SK-N-MC (cell line): ENCODE data around the gene DNAJB14.

Experiments
- DNase-seq: peaks from one replicate; pipeline ENCODE4 v3.0.0-alpha.2; 2011; ENCODE audit warnings: low read depth, low spot score
- H3K27ac ChIP-seq: fragments of 200-600 bp; sonication (generic); 2 replicates; pipeline ENCODE4 v1.5.1; 2016; ENCODE audit warnings: mixed run types
- H3K36me3 ChIP-seq: fragments of 200-600 bp; sonication (generic); 2 replicates; pipeline ENCODE4 v1.6.1; 2017; ENCODE audit warnings: antibody characterized with exemption, low read length, mixed read lengths; ENCODE audit not compliant: insufficient read depth
- H3K4me3 ChIP-seq: fragments of 200-600 bp; sonication (generic); 2 replicates; pipeline ENCODE4 v1.5.1; 2016
- H3K9ac ChIP-seq: fragments of 200-600 bp; sonication (generic); 2 replicates; pipeline ENCODE4 v1.8.0; 2017; ENCODE audit warnings: mixed run types, mixed read lengths; ENCODE audit not compliant: insufficient read length
- H3K9me3 ChIP-seq: fragments of 200-600 bp; sonication (generic); 2 replicates; pipeline ENCODE4 v1.6.1; 2017; ENCODE audit warnings: low read depth, mild to moderate bottlenecking, antibody characterized with exemption, low read length, moderate library complexity, mixed read lengths
- EZH2 ChIP-seq: fragments of 200-600 bp; sonication (generic); IDR thresholded peaks from one replicate; pipeline ENCODE4 v1.6.1; 2017; ENCODE audit warnings: antibody characterized with exemption
- FOXP2 ChIP-seq: optimal IDR thresholded peaks from 2 replicates; pipeline ENCODE3; 2011; ENCODE audit warnings: mild to moderate bottlenecking, moderate library complexity; ENCODE audit not compliant: insufficient read depth; ENCODE audit errors: extremely low read length, control extremely low read depth
- POLR2AphosphoS5 ChIP-seq: IDR thresholded peaks from 2 replicates; pipeline ENCODE4 v1.6.1; 2012; ENCODE audit warnings: mild to moderate bottlenecking, low read depth, low read length, borderline replicate concordance

DNAJB14 gene

GRCh38 chr4:99946356-99947189 is at the start of gene DNAJB14:
Gene DNAJB14 (minus strand): TSS chr4:99946618. CDS start chr4:99946571, 47 bp downstream.
- TF ChIP-seq POLR2AphosphoS5 (peak; percentile 79), EZH2 (no peak), FOXP2 (no peak)
- H3K4me3 ChIP-seq = peak within 1 kb of the TSS; percentile 98
- H3K36me3 ChIP-seq = peaks cover 57% of the 10 kb centered on the region
- peak within 1 kb of the TSS; percentile 79 for H3K27ac ChIP-seq
- peak within 1 kb of the TSS; percentile 80 for H3K9ac ChIP-seq
- no peaks in the 10 kb centered on the region; the same call in 1 of the 2 replicates for H3K9me3 ChIP-seq
- no peak for DNase-seq

DNA sequence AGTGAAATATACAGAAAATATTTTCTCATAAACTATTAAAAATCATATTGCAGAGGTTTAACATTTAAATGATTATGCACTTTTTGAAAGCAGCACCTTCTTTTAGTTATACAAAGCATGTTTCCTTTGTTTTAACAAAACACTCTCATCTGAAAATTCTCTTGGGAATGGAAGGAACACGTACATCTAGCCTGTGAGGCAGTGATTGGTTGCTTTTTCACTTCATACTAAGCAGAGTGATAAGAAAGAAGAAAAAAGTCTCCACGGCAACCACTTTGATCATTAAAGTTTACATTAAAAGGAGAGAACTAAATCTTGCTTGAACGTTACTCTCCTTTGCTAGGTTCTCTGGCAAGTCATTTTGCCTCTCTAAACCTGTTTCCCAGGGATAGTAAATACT is 45.3 kb upstream of the DNAJB14 start:
- Histone ChIP-seq H3K9ac (peak overlapping the region; percentile 8), H3K4me3 (peak overlapping the region; percentile 30; the same call in 1 of the 2 replicates), H3K27ac (peak overlapping the region; percentile 63), H3K9me3 (no peaks in the 10 kb centered on the region), H3K36me3 (no peaks in the 10 kb centered on the region)
- no peak for TF ChIP-seq EZH2
- TF ChIP-seq FOXP2 = no peak
- TF ChIP-seq POLR2AphosphoS5 = no peak
- no peak for DNase-seq

- Histone ChIP-seq H3K9me3 (no peaks in the 10 kb centered on the region), H3K4me3 (no peak overlapping the region), H3K27ac (no peak overlapping the region), H3K36me3 (no peaks in the 10 kb centered on the region), H3K9ac (no peak overlapping the region)
- TF ChIP-seq EZH2 (no peak), FOXP2 (no peak), POLR2AphosphoS5 (no peak)
- no peak for DNase-seq
These were observed 41.3 kb upstream of the DNAJB14 start for GRCh38 chr4:99987681-99988080.

- no peak overlapping the region for H3K9ac ChIP-seq
- DNase-seq = no peak
- H3K4me3 ChIP-seq = no peak overlapping the region
- TF ChIP-seq EZH2 = no peak
- no peak for TF ChIP-seq POLR2AphosphoS5
- H3K27ac ChIP-seq = no peak overlapping the region
- H3K9me3 ChIP-seq = no peaks in the 10 kb centered on the region
- no peaks in the 10 kb centered on the region for H3K36me3 ChIP-seq
These were observed 40.4 kb upstream of the DNAJB14 start for GRCh38 chr4:99986792-99987191.

GRCh38 chr4:99983289-99983943 is 37.0 kb upstream of the DNAJB14 start:
- DNase-seq = no peak
- Histone ChIP-seq H3K36me3 (no peaks in the 10 kb centered on the region), H3K27ac (no peak overlapping the region), H3K9me3 (no peaks in the 10 kb centered on the region), H3K4me3 (no peak overlapping the region), H3K9ac (no peak overlapping the region)
- no peak for TF ChIP-seq EZH2
- TF ChIP-seq POLR2AphosphoS5 = no peak
- TF ChIP-seq FOXP2 = no peak

DNA sequence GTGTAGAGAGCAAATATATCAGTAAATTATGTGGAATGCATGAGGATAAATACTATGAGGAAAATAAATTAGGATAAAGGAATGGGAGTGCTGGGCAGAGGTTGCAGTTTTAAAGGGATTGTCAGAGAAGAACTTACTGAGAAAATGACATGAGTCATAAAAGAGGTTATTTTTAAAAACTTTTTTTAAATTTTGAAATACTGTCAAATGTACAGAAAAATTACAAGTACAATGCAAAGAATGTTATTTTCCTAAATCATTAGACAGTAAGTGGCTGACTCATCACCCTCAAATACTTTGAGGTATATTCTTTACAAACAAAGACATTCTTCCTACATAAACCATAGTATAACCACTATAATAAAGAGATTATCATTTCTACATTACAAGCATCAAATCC is 33.5 kb upstream of the DNAJB14 start:
- H3K9ac ChIP-seq = no peak overlapping the region

DNA sequence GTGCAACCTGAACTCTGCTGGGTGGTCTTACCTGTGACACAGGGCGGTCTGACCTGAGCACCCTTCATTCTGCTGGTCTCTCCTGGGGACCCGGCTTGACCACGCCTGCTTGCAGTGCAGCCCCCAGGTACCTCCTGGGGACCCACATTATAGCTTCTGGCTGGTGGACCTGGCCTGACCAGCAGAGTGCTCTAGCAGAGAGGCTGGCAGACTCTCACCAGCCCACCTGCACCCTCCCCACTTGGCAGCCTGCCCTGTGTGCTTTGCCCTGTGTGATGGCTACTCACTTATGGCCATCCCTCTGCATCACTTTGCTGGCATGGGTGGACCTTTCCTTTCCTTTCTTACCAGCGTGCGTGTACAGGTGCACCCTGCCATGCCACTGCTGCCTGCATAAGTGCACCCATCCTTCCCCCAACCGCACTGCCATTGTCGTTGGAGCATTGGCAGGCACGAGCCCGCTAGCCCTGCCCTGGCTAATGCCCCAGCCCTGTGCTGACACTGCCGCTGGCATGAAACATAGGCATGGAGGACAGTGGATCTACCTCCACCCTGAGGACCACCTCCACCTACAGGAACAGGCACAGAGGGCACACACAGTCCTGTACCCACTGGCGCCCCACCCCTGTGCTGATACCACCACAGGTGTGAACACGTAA is 25.2 kb upstream of the DNAJB14 start:
- no peak for DNase-seq
- no peak for TF ChIP-seq POLR2AphosphoS5
- TF ChIP-seq FOXP2 = no peak
- TF ChIP-seq EZH2 = no peak

More for the DNA sequence above, 33.5 kb upstream of the DNAJB14 start:
- DNase-seq = no peak
- Histone ChIP-seq H3K36me3 (no peaks in the 10 kb centered on the region), H3K4me3 (no peak overlapping the region), H3K9me3 (no peaks in the 10 kb centered on the region), H3K27ac (no peak overlapping the region)
- TF ChIP-seq EZH2 (no peak), FOXP2 (no peak), POLR2AphosphoS5 (no peak)

DNA sequence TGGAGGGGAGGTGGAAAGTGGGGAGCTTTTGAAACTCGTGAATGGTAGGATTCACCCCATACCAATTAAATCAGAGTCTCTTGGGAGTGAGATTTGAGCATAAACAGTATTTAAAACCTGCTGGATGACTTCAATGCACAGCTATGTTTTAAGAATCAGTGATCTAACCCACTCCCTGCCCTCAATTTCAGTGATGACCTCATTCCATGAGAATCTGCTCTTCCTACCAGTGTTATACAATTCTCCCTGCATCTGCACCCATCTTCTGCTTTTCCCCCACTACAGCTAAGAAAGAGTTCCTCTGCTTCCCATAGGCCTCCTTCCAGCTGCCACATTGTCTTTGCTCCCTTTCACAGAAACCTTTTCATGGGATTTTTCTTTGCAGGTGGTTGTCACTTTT is 21.9 kb upstream of the DNAJB14 start:
- no peak overlapping the region for H3K27ac ChIP-seq
- no peaks in the 10 kb centered on the region for H3K36me3 ChIP-seq
- H3K9ac ChIP-seq = no peak overlapping the region
- no peak for TF ChIP-seq FOXP2
- no peak for TF ChIP-seq EZH2
- TF ChIP-seq POLR2AphosphoS5 = no peak
- H3K4me3 ChIP-seq = no peak overlapping the region
- DNase-seq = no peak
- H3K9me3 ChIP-seq = no peaks in the 10 kb centered on the region

More for the DNA sequence above, 25.2 kb upstream of the DNAJB14 start:
- Histone ChIP-seq H3K36me3 (no peaks in the 10 kb centered on the region), H3K27ac (no peak overlapping the region), H3K4me3 (no peak overlapping the region), H3K9me3 (no peaks in the 10 kb centered on the region), H3K9ac (no peak overlapping the region)
